ENCODE results near the gene TMEM200B.
"Not testable (repeated sequence)": the region's sequence is repeated elsewhere in the genome, so short reads cannot be mapped to it uniquely, and the experiment has no call there.

TMEM200B gene

DNA sequence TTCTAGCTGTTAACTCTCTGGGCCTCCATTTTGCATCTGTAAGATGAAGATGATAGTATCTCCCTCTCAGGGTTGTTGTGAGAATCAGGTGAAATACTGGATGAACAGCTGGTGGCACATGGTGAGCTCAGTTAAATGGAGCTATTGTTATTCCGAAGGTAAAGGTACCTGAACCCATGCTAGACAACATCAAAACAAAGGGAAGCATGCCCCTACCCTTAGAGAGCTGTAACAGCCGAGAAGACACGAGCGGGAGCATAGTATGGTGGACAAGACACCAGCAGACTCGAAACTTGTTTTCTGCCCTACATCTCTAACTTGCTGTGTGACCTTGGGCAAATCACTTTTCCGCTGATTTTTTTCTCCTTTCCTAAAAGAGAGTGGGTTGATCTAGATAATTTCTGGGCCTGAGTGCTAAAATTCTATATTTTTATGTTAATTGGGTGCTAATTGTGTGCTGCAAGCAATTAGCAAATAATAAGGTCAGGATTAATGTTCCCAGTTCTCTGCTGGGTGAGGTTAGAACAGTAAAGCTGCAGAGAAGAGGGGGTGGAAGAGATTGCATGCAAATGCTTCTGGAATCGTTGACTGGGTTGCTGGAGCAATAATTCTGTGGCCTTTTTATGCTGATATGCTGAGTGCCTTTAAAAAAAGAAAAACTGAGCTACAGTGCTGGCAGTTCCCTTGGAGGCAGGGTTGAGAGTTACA lies 10.8 kb downstream of the TMEM200B start:
- TF ChIP-seq GATA1 (IDR thresholded peaks at IDR 0.05; ENCODE audit: low read depth, low read length) = no peak
- TF ChIP-seq POLR2A (IDR thresholded peaks at IDR 0.05; ENCODE audit: low read length) = no peak
- DNase-seq = no peak

- DNase-seq = not testable (repeated sequence)
These were observed 15.7 kb downstream of the TMEM200B start for GRCh38 chr1:29108041-29108440.

GRCh38 chr1:29105822-29106221 lies 17.9 kb downstream of the TMEM200B start:
- TF ChIP-seq GATA1 (IDR thresholded peaks at IDR 0.05; ENCODE audit: low read depth, low read length) (no peak), POLR2A (IDR thresholded peaks at IDR 0.05; ENCODE audit: low read length) (no peak)
- DNase-seq = no peak

DNA sequence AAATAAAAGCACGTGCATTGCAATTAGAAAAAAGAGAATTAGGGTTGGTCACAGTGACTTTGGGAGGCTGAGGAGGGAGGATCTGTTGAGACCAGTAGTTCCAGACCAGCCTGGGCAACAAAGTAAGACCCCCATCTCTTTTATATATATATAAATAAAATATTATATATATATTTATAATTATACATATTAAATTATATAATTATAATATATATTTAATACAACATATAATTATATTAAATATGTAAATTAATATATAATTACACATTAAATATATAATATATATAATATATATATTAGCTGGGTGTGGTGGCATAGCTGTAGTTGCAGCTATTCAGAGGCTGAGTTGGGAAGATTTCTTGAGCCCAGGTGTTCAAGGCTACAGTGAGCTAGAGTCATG lies 23.2 kb downstream of the TMEM200B start:
- DNase-seq = no peak
- no peak for TF ChIP-seq POLR2A (IDR thresholded peaks at IDR 0.05; ENCODE audit: low read length)
- TF ChIP-seq GATA1 (IDR thresholded peaks at IDR 0.05; ENCODE audit: low read depth, low read length) = no peak

DNA sequence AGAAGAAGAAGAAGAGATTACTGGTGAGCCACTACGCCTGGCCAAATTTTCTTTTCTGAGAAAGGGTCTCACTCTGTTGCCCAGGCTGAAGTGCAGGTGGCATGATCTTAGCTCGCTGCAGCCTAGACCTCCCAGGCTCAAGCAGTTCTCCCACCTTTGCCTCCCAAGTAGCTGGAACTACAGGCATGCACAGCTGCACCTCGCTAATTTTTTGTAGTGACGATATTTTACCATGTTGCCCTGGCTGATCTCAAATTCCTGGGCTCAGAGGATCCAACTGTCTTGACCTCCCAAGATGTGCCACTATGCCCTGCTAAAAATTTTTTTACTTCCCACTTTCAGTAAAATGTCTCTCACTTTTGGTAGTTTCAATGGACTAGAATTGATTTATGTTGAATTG lies 24.4 kb downstream of the TMEM200B start:
- DNase-seq = no peak
- TF ChIP-seq GATA1 (IDR thresholded peaks at IDR 0.05; ENCODE audit: low read depth, low read length) (no peak), POLR2A (IDR thresholded peaks at IDR 0.05; ENCODE audit: low read length) (no peak)

- TF ChIP-seq GATA1 (IDR thresholded peaks at IDR 0.05; ENCODE audit: low read depth, low read length) = no peak
- no peak for TF ChIP-seq POLR2A (IDR thresholded peaks at IDR 0.05; ENCODE audit: low read length)
- DNase-seq = no peak
These were observed 27.3 kb downstream of the TMEM200B start for GRCh38 chr1:29096231-29096886.

- TF ChIP-seq POLR2A (IDR thresholded peaks at IDR 0.05; ENCODE audit: low read length) = no peak
- no peak for TF ChIP-seq GATA1 (IDR thresholded peaks at IDR 0.05; ENCODE audit: low read depth, low read length)
- no peak for DNase-seq
These were observed 28.7 kb downstream of the TMEM200B start for GRCh38 chr1:29094954-29095353.

GRCh38 chr1:29094433-29094832 lies 29.3 kb downstream of the TMEM200B start:
- TF ChIP-seq GATA1 (IDR thresholded peaks at IDR 0.05; ENCODE audit: low read depth, low read length) (no peak), POLR2A (IDR thresholded peaks at IDR 0.05; ENCODE audit: low read length) (no peak)
- no peak for DNase-seq

DNA sequence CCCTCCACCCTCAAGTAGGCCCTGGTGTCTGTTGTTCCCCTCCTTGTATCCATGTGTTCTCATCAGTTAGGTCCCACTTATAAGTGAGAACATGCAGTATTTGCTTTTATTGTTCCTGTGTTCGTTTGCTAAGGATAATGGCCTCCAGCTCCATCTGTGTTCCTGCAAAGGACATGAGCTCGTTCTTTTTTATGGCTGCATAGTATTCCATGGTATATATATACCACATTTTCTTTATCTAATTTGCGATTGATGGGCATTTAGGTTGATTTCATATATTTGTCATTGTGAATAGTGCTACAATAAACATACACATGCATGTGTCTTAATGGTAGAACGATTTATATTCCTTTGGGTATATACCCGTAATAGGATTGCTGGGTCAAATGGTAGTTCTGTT lies 31.0 kb downstream of the TMEM200B start:
- DNase-seq = not testable (repeated sequence)

DNA sequence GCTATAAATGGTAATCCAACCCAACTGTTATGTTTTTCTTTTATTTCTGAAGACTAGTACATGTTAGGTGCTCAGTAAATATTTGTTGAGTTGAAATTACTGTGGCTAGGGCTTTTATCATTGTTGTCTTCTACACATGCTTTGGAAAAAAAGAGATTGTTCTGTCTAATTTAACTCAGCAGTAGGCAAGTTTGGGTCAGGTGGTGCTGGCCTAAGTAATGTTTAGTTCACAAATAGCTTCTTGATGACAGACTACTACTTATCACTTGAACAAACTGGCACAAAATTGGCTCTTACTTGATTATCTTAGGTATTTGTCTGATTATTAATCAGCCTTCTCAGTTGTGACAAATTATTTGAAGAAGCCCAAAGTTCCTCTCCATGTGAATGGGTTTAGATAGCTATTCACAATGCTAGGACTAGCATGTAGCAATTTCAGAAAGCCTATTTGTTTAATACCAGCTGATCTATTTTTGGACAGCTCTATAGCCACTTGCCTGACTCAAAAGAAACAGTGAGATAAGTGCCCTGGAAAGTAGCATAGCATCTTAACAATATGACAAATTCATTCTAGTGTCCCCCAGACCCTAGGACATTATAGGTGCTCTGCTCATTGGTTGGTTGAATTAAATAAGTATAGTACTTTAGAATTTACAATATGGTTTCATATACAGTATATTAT lies 32.6 kb downstream of the TMEM200B start:
- TF ChIP-seq POLR2A (IDR thresholded peaks at IDR 0.05; ENCODE audit: low read length) (no peak), GATA1 (IDR thresholded peaks at IDR 0.05; ENCODE audit: low read depth, low read length) (no peak)
- DNase-seq = no peak

GRCh38 chr1:29084196-29084521 lies 39.5 kb downstream of the TMEM200B start:
- TF ChIP-seq GATA1 (IDR thresholded peaks at IDR 0.05; ENCODE audit: low read depth, low read length) = no peak

GRCh38 chr1:29083317-29084195 lies 40.1 kb downstream of the TMEM200B start:
- DNase-seq = no peak
- TF ChIP-seq GATA1 (IDR thresholded peaks at IDR 0.05; ENCODE audit: low read depth, low read length) (no peak), POLR2A (IDR thresholded peaks at IDR 0.05; ENCODE audit: low read length) (no peak)

More at GRCh38 chr1:29084196-29084521, 39.5 kb downstream of the TMEM200B start:
- no peak for DNase-seq

- DNase-seq = no peak
These were observed 41.2 kb downstream of the TMEM200B start for GRCh38 chr1:29082519-29082918.

GRCh38 chr1:29081201-29081600 lies 42.5 kb downstream of the TMEM200B start:
- TF ChIP-seq POLR2A (IDR thresholded peaks at IDR 0.05; ENCODE audit: low read length) (no peak), GATA1 (IDR thresholded peaks at IDR 0.05; ENCODE audit: low read depth, low read length) (no peak)
- no peak for DNase-seq

More at GRCh38 chr1:29082519-29082918, 41.2 kb downstream of the TMEM200B start:
- TF ChIP-seq GATA1 (IDR thresholded peaks at IDR 0.05; ENCODE audit: low read depth, low read length) = no peak
- no peak for TF ChIP-seq POLR2A (IDR thresholded peaks at IDR 0.05; ENCODE audit: low read length)

DNA sequence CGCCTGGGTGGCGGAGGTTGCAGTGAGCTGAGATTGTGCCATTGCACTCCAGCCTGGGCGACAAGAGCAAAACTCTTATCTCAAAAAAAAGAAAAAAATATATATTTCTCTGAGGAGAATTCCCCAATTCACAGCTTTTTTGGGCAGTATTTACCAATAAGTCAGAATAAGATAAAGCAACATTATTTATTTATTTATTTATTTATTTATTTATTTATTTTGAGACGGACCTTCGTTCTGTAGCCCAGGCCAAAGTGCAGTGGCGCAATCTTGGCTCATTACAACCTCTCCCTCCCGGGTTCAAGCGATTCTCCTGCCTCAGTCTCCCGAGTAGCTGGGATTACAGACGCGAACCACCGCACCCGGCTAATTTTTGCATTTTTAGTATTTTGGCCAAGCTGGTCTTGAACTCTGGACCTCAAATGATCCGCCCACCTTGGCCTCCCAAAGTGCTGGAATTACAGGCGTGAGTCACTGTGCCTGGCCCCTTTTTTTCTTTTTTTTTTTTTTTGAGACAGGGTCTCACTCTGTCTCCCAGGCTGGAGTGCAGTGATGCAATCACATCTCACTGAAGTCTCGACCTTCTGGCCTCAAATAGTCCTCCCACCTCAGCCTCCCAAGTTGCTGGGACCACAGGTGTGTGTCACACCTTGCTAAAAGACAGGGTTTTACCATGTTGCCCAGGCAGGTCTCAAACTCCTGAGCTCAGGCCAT lies 43.6 kb downstream of the TMEM200B start:
- DNase-seq = not testable (repeated sequence)
